GM12878 (cell line): ENCODE measurements around the gene MYO3B. TPM values are rescaled to one million over a fixed set of nuclear protein-coding genes. Genes with fewer than 3 reads are reported as not detected.

Source experiments
- ATF2 ChIP-seq: IDR thresholded peaks from 2 replicates; pipeline ENCODE4 v1.6.1; 2012; ENCODE audit warnings: low read length, inconsistent platforms
- FOXM1 ChIP-seq: IDR thresholded peaks from 2 replicates; pipeline ENCODE4 v1.6.1; 2012; ENCODE audit warnings: low read depth, mild to moderate bottlenecking, inconsistent platforms, low read length, moderate library complexity
- GABPA ChIP-seq: IDR thresholded peaks from 2 replicates; pipeline ENCODE4 v1.6.1; 2014; ENCODE audit warnings: antibody characterized with exemption, low read depth, mild to moderate bottlenecking, inconsistent platforms
- GATAD2B ChIP-seq: fragments of 450-650 bp; conservative IDR thresholded peaks from 2 replicates; pipeline ENCODE4 v1.6.1; 2017; ENCODE audit warnings: low read depth, mild to moderate bottlenecking, moderate library complexity
- KDM1A ChIP-seq: fragments of 200-600 bp; sonication (generic); IDR thresholded peaks from 2 replicates; pipeline ENCODE4 v1.6.1; 2016; ENCODE audit warnings: borderline replicate concordance
- NKRF ChIP-seq: fragments of 450-650 bp; conservative IDR thresholded peaks from 2 replicates; pipeline ENCODE4 v1.6.1; 2017; ENCODE audit warnings: mild to moderate bottlenecking, moderate library complexity
- PAX5 ChIP-seq: IDR thresholded peaks from 2 replicates; pipeline ENCODE4 v1.6.1; 2011; ENCODE audit warnings: low read depth, low read length, borderline replicate concordance
- POLR2AphosphoS5 ChIP-seq: IDR thresholded peaks from 2 replicates; pipeline ENCODE4 v1.6.1; 2011; ENCODE audit warnings: mild to moderate bottlenecking, low read length, inconsistent platforms
- SUPT20H ChIP-seq: IDR thresholded peaks from 2 replicates; pipeline ENCODE4 v1.6.1; 2011; ENCODE audit warnings: low read depth, mild to moderate bottlenecking, low read length, moderate library complexity, borderline replicate concordance; ENCODE audit not compliant: control insufficient read depth
- TCF3 ChIP-seq: IDR thresholded peaks from 2 replicates; pipeline ENCODE4 v1.6.1; 2012; ENCODE audit warnings: low read depth, mild to moderate bottlenecking, low read length, borderline replicate concordance; ENCODE audit not compliant: insufficient read depth
- TCF7 ChIP-seq: IDR thresholded peaks from 2 replicates; pipeline ENCODE4 v1.6.1; 2014; ENCODE audit warnings: antibody characterized with exemption, borderline replicate concordance
- USF1 ChIP-seq: IDR thresholded peaks from 2 replicates; pipeline ENCODE4 v1.6.1; 2011; ENCODE audit warnings: borderline replicate concordance, low read depth, mild to moderate bottlenecking, moderate library complexity, mixed read lengths, low read length; ENCODE audit not compliant: insufficient read depth; ENCODE audit errors: extremely low read length
- polyA plus RNA-seq, 11 experiments: library from polyadenylated mRNA; depleted of rRNA in 4 of 11; unstranded in 6 of 11; stranded (reverse) in 5 of 11; fragments of >200 nt; fragmentation: Nextera tagmentation in 4 of 11; fragmentation: Illumina TruSeq in 1 of 11; extraction: Ambion mirVana in 4 of 11; extraction: Trizol in 1 of 11; gene quantifications; 1 replicate in 1 of 11; 2 replicates in 10 of 11; pipeline versions ENCODE4 v1.2.1 to v1.2.3, GENCODE V29; 2011 to 2016; ENCODE audit warnings: inconsistent platforms in 2 of 11, missing spikeins in 2 of 11, low read depth in 1 of 11
- total RNA-seq, 4 experiments: library from RNA; depleted of rRNA in 3 of 4; stranded (reverse); fragments of >200 nt in 3 of 4; fragmentation: Illumina TruSeq in 1 of 4; extraction: Trizol in 1 of 4; gene quantifications; 2 replicates each; pipeline versions ENCODE4 v1.2.1 to v1.2.3, GENCODE V29; 2013 to 2021
- TF ChIP-seq, protein P1 (sequence below): fragments of 450-650 bp; IDR thresholded peaks from 2 replicates; pipeline ENCODE4 v1.6.1; 2016; ENCODE audit warnings: mild to moderate bottlenecking
- TF ChIP-seq, protein P2 (sequence below): IDR thresholded peaks from 2 replicates; pipeline ENCODE4 v1.6.1; 2012; ENCODE audit warnings: low read depth, low read length, improper control_type of control experiment

MYO3B gene
- total and polyA plus RNA-seq, 10 of the 15 experiments (the other 5 are each of a cell fraction or from before 2014, with no cell fraction given), result 1.1 to 7.1 (median 2.1) TPM

GRCh38 chr2:170228429-170228828 lies 50.5 kb downstream of the MYO3B start (continued):
- TF ChIP-seq KDM1A (no peak), GATAD2B (peak; percentile 46; the same call in 1 of the 2 replicates), PAX5 (peak; percentile 36; the same call in 1 of the 2 replicates), GABPA (no peak), FOXM1 (no peak), POLR2AphosphoS5 (no peak), ATF2 (peak; percentile 19; the same call in 1 of the 2 replicates), TCF7 (no peak), USF1 (no peak), NKRF (no peak), SUPT20H (no peak), TCF3 (no peak)
- TF ChIP-seq, protein P1, sequence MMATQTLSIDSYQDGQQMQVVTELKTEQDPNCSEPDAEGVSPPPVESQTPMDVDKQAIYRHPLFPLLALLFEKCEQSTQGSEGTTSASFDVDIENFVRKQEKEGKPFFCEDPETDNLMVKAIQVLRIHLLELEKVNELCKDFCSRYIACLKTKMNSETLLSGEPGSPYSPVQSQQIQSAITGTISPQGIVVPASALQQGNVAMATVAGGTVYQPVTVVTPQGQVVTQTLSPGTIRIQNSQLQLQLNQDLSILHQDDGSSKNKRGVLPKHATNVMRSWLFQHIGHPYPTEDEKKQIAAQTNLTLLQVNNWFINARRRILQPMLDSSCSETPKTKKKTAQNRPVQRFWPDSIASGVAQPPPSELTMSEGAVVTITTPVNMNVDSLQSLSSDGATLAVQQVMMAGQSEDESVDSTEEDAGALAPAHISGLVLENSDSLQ, result no peak
- TF ChIP-seq, protein P2, sequence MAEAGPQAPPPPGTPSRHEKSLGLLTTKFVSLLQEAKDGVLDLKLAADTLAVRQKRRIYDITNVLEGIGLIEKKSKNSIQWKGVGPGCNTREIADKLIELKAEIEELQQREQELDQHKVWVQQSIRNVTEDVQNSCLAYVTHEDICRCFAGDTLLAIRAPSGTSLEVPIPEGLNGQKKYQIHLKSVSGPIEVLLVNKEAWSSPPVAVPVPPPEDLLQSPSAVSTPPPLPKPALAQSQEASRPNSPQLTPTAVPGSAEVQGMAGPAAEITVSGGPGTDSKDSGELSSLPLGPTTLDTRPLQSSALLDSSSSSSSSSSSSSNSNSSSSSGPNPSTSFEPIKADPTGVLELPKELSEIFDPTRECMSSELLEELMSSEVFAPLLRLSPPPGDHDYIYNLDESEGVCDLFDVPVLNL, result no peak
